DND-41 (cell line): Measurements from ENCODE around the gene RBM6.

Source experiments
- ATAC-seq: fragments of 200-7000 bp; cut with Tn5 transposase; 3 replicates; pipeline ENCODE4 v1.9.1; 2021; ENCODE audit warnings: low read depth; ENCODE audit not compliant: insufficient read depth
- DNase-seq: peaks from one replicate; pipeline ENCODE4 v3.0.0-alpha.2; 2020
- H2AFZ ChIP-seq: 2 replicates; pipeline ENCODE4 v1.6.0; 2012; ENCODE audit warnings: low read depth, low read length
- H3K27ac ChIP-seq: 2 replicates; pipeline ENCODE4 v1.5.1; 2012; ENCODE audit warnings: low read length, inconsistent platforms
- H3K27me3 ChIP-seq: fragments of 200-600 bp; sonication (generic); 2 replicates; pipeline ENCODE4 v1.6.0; 2012; ENCODE audit warnings: low read length, mild to moderate bottlenecking, inconsistent platforms; ENCODE audit not compliant: insufficient read depth, poor library complexity
- H3K36me3 ChIP-seq: 2 replicates; pipeline ENCODE4 v1.5.1; 2012; ENCODE audit warnings: low read length, inconsistent platforms; ENCODE audit not compliant: insufficient read depth
- H3K4me1 ChIP-seq: 2 replicates; pipeline ENCODE4 v1.5.1; 2012; ENCODE audit warnings: mild to moderate bottlenecking, low read length; ENCODE audit not compliant: insufficient read depth
- H3K4me2 ChIP-seq: 2 replicates; pipeline ENCODE4 v1.6.0; 2012; ENCODE audit warnings: mild to moderate bottlenecking, moderate library complexity, low read length, inconsistent platforms; ENCODE audit not compliant: insufficient read depth
- H3K4me3 ChIP-seq, 2 experiments: fragments of 200-600 bp in 1 of 2; shearing (Covaris generic) in 1 of 2; 2 replicates each; pipeline ENCODE4 v1.5.1; 2012 to 2016; ENCODE audit warnings: inconsistent platforms in 2 of 2, low read length in 2 of 2, mild to moderate bottlenecking in 2 of 2, low read depth in 1 of 2, moderate library complexity in 1 of 2
- H3K79me2 ChIP-seq: 2 replicates; pipeline ENCODE4 v1.6.0; 2012; ENCODE audit warnings: low read length, inconsistent platforms; ENCODE audit not compliant: insufficient read depth
- H3K9ac ChIP-seq: 2 replicates; pipeline ENCODE4 v1.6.0; 2012; ENCODE audit warnings: low read depth, mild to moderate bottlenecking, inconsistent platforms, low read length, moderate library complexity
- H3K9me3 ChIP-seq: 2 replicates; pipeline ENCODE4 v1.5.1; 2012; ENCODE audit warnings: low read length, moderate library complexity, mild to moderate bottlenecking, inconsistent platforms; ENCODE audit not compliant: insufficient read depth, severe bottlenecking
- H4K20me1 ChIP-seq: 2 replicates; pipeline ENCODE4 v1.6.0; 2012; ENCODE audit warnings: low read length; ENCODE audit not compliant: insufficient read depth
- EZH2 ChIP-seq: IDR thresholded peaks from 3 replicates; pipeline ENCODE4 v1.6.1; 2012; ENCODE audit warnings: borderline replicate concordance, low read depth, mild to moderate bottlenecking, moderate library complexity, low read length, inconsistent platforms; ENCODE audit not compliant: severe bottlenecking
- TF ChIP-seq, protein P1 (sequence below): IDR thresholded peaks from 2 replicates; pipeline ENCODE4 v1.5.1; 2012; ENCODE audit warnings: borderline replicate concordance, low read length, moderate library complexity, mild to moderate bottlenecking; ENCODE audit not compliant: poor library complexity, severe bottlenecking; ENCODE audit errors: extremely low read depth

Gene RBM6

DNA sequence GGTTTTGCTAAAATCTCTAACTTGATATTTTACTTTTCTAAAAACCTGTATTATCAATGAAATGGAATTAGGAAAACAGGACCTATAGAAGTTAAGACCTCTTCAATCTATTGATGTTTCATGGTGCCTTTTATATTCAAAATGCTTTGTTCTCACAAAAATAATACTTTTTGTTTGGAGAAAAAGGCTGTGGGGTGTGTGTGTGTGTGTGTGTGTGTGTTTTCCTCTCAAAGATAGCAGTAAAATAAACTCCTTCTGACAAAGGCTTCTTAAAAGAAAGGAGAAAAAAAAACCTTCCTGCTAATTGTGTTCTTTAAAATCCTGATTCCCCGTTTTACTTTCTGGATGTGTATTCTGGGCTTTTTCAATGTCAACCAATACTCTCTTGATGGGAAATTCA, 54.5 kb downstream of the RBM6 start:
- Histone ChIP-seq H3K4me3 (no peak overlapping the region), H3K9me3 (no peaks in the 10 kb centered on the region), H3K27me3 (no peaks in the 10 kb centered on the region), H3K27ac (no peak overlapping the region), H3K36me3 (peaks cover 48% of the 10 kb centered on the region), H3K79me2 (peaks cover 44% of the 10 kb centered on the region), H4K20me1 (peaks cover 13% of the 10 kb centered on the region; the same call in 1 of the 2 replicates), H2AFZ (no peak overlapping the region), H3K4me2 (no peak overlapping the region), H3K9ac (no peak overlapping the region), H3K4me1 (no peaks in the 10 kb centered on the region)
- TF ChIP-seq, protein P1, sequence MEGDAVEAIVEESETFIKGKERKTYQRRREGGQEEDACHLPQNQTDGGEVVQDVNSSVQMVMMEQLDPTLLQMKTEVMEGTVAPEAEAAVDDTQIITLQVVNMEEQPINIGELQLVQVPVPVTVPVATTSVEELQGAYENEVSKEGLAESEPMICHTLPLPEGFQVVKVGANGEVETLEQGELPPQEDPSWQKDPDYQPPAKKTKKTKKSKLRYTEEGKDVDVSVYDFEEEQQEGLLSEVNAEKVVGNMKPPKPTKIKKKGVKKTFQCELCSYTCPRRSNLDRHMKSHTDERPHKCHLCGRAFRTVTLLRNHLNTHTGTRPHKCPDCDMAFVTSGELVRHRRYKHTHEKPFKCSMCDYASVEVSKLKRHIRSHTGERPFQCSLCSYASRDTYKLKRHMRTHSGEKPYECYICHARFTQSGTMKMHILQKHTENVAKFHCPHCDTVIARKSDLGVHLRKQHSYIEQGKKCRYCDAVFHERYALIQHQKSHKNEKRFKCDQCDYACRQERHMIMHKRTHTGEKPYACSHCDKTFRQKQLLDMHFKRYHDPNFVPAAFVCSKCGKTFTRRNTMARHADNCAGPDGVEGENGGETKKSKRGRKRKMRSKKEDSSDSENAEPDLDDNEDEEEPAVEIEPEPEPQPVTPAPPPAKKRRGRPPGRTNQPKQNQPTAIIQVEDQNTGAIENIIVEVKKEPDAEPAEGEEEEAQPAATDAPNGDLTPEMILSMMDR = no peak
- TF ChIP-seq EZH2 = no peak
- ATAC-seq (no peak), DNase-seq (no peak)

DNA sequence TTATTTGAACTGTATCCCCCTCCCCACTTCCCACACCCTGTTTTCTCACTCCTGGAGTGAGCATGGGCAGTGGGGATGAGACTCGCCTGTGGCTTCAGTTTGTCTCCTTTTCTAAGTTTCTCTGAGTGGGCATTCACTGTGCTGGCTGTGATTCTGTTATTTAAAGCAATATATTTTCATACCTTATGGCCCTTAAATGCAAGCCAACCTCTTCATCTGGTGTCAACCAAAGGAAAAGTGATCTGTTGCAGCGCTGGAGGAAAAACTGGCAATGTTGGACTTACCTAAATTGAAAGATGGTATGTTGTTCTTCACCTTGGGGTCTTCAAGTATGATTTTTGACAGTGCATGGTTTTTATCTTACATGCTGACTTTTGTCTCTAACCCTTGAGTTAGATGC, 56.1 kb downstream of the RBM6 start:
- Histone ChIP-seq H3K27me3 (no peaks in the 10 kb centered on the region), H3K9me3 (no peaks in the 10 kb centered on the region), H3K79me2 (peaks cover 49% of the 10 kb centered on the region), H4K20me1 (peaks cover 13% of the 10 kb centered on the region; the same call in 1 of the 2 replicates), H3K36me3 (peaks cover 54% of the 10 kb centered on the region), H3K27ac (no peak overlapping the region), H3K9ac (no peak overlapping the region), H3K4me3 (no peak overlapping the region), H3K4me2 (no peak overlapping the region), H3K4me1 (no peaks in the 10 kb centered on the region), H2AFZ (no peak overlapping the region)
- DNase-seq = no peak
- no peak for TF ChIP-seq EZH2
- TF ChIP-seq, protein P1 = no peak
- ATAC-seq = no peak

GRCh38 chr3:49997862-49998261, 57.9 kb downstream of the RBM6 start:
- Histone ChIP-seq H3K27ac (no peak overlapping the region), H4K20me1 (0 out of 2 replicates have a peak, but pooled peaks cover 4% of the 10 kb centered on the region), H3K9ac (no peak overlapping the region), H3K4me1 (no peaks in the 10 kb centered on the region), H3K4me2 (no peak overlapping the region), H3K4me3 (no peak overlapping the region), H3K79me2 (peaks cover 44% of the 10 kb centered on the region), H3K36me3 (peaks cover 59% of the 10 kb centered on the region), H3K9me3 (no peaks in the 10 kb centered on the region), H3K27me3 (no peaks in the 10 kb centered on the region), H2AFZ (no peak overlapping the region)
- DNase-seq (no peak), ATAC-seq (no peak)
- no peak for TF ChIP-seq EZH2
- TF ChIP-seq, protein P1 = no peak

DNA sequence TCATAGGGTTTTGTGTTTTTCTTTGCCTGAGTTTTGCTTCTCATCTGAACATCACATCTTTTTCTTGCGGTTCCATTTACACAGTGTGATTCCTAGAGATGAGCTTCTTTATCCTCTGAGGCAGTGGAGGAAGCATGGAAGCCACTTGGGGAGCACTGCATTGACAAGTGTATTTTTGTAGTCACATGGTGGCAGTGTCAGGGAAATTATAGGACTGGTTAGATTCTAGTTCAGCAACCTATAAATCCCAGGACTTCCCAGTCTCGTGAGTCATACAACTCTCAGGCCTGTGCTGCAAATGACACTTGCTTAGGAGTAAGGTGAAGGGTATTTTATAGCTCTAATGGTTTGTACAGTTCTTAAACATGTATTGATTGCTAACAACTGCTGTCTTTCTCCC, 58.4 kb downstream of the RBM6 start:
- ATAC-seq (no peak), DNase-seq (no peak)
- Histone ChIP-seq H3K27ac (no peak overlapping the region), H3K79me2 (peaks cover 39% of the 10 kb centered on the region), H2AFZ (no peak overlapping the region), H3K9ac (no peak overlapping the region), H3K36me3 (peaks cover 59% of the 10 kb centered on the region), H3K27me3 (no peaks in the 10 kb centered on the region), H3K4me1 (no peaks in the 10 kb centered on the region), H3K4me2 (no peak overlapping the region), H3K9me3 (no peaks in the 10 kb centered on the region), H4K20me1 (0 out of 2 replicates have a peak, but pooled peaks cover 4% of the 10 kb centered on the region), H3K4me3 (no peak overlapping the region)
- TF ChIP-seq, protein P1 = no peak
- TF ChIP-seq EZH2 = no peak
